Psoas muscle (tissue), 8 donors: Measurements from ENCODE around the gene RBMS3. TPM values are rescaled to one million over a fixed set of nuclear protein-coding genes. Genes with fewer than 3 reads are reported as not detected.
"Not testable (repeated sequence)": the region's sequence is repeated elsewhere in the genome, so short reads cannot be mapped to it uniquely, and the experiment has no call there.

Experiments used
- ATAC-seq, 4 donors: fragments of 200-7000 bp; cut with Tn5 transposase; one replicate each; pipeline ENCODE4 v1.9.1; 2020; ENCODE audit warnings: moderate library complexity in 3 of 4, mild to moderate bottlenecking in 2 of 4
- DNase-seq, 2 donors: peaks; one replicate each; pipeline ENCODE4 v3.0.0-alpha.2; 2020
- H3K27ac ChIP-seq: fragments of 200-600 bp; one replicate; pipeline ENCODE4 v1.8.0; 2022
- H3K27me3 ChIP-seq, 3 donors: fragments of 200-600 bp in 1 of 3; one replicate each; pipeline versions ENCODE4 v1.6.1 to v1.8.0; 2013 to 2022; ENCODE audit warnings: low read length in 2 of 3, mild to moderate bottlenecking in 2 of 3, moderate library complexity in 1 of 3; ENCODE audit not compliant: insufficient read depth in 3 of 3
- H3K36me3 ChIP-seq, 2 donors: fragments of 200-600 bp in 1 of 2; one replicate each; pipeline versions ENCODE4 v1.6.1 to v1.8.0; 2013 to 2022; ENCODE audit warnings: low read depth in 1 of 2, mild to moderate bottlenecking in 1 of 2, moderate library complexity in 1 of 2; ENCODE audit not compliant: insufficient read depth in 1 of 2
- H3K4me1 ChIP-seq: fragments of 200-600 bp; one replicate; pipeline ENCODE4 v1.8.0; 2022
- H3K4me3 ChIP-seq: fragments of 200-600 bp; one replicate; pipeline ENCODE4 v1.8.0; 2022; ENCODE audit warnings: mild to moderate bottlenecking
- H3K9me3 ChIP-seq: fragments of 200-600 bp; one replicate; pipeline ENCODE4 v1.8.0; 2022
- CTCF ChIP-seq: fragments of 200-600 bp; IDR thresholded peaks from one replicate; pipeline ENCODE4 v1.8.0; 2022; ENCODE audit warnings: antibody characterized with exemption
- WGBS, 3 donors: extraction: QIAGEN DNeasy Blood & Tissue Kit; methylation state at CpG; one replicate each; pipeline versions ENCODE4 v1.1.6 to v1.1.7; 2013; 5-methylcytosine and 5-hydroxymethylcytosine counted together
- intact Hi-C, 2 donors: fragments of 100-400 bp; cut with DNase I; formaldehyde crosslinking; loops; one replicate each; pipeline versions ENCODE4 v1.11.0 to v1.14.2; 2022
- polyA plus RNA-seq, 3 donors: library from polyadenylated mRNA; stranded (reverse); fragments of 200-250 nt; gene quantifications; one replicate each; pipeline ENCODE4 v1.2.3, GENCODE V29; 2013
- total RNA-seq, 4 donors: library from RNA; stranded (reverse); fragmentation: NEBNext Ultra II Directional in 2 of 4; extraction: Animal tissue kit (Norgen Biotek cat#: 25700) in 2 of 4; gene quantifications; one replicate each; pipeline versions ENCODE4 v1.2.1 to v1.2.4, GENCODE V29; 2021 to 2023
- donor health status: healthy with polysubstance abuse.
- donor health status: DM: no; HTN: no; CAD: no; lungs with moderate emphysema.
- donor health status: Bipolar disorder and iron deficiency.
- donor health status: healthy.
- donor health status: DM: yes; HTN: yes; CAD: no.
- donor health status: DM: no; HTN: no; CAD: no.
- donor health status: DM: no; HTN: no; CAD: no.
- donor health status: DM: yes; HTN: yes; CAD: no.

Gene RBMS3
- total and polyA plus RNA-seq, 7 donors, result 3.8 to 34.5 (median 23.5) TPM

- H3K4me1 ChIP-seq, result peaks cover 24% of the 10 kb centered on the region
Measured at GRCh38 chr3:29385046-29385830, 104.4 kb downstream of the RBMS3 start.

GRCh38 chr3:29389362-29389761 is 108.5 kb downstream of the RBMS3 start:
- TF ChIP-seq CTCF, result no peak
- peaks cover 9% of the 10 kb centered on the region for H3K9me3 ChIP-seq
- H3K4me3 ChIP-seq, result no peak overlapping the region
- no peaks in the 10 kb centered on the region for H3K36me3 ChIP-seq
- ATAC-seq, result no peak
- H3K4me1 ChIP-seq, result peaks cover 16% of the 10 kb centered on the region
- WGBS, 3 donors, result 86 to 95% (median 91%) methylated on average over 2 of the region's 2 CpGs
- no peak for DNase-seq
- intact Hi-C loops, result no loop called here
- no peak overlapping the region for H3K27ac ChIP-seq
- no peaks in the 10 kb centered on the region for H3K27me3 ChIP-seq

More at GRCh38 chr3:29385046-29385830, 104.4 kb downstream of the RBMS3 start:
- DNase-seq, result no peak
- peak; percentile 31 to 56 (median 42) for ATAC-seq
- Histone ChIP-seq H3K27me3 (no peaks in the 10 kb centered on the region), H3K9me3 (no peaks in the 10 kb centered on the region), H3K36me3 (no peaks in the 10 kb centered on the region), H3K4me3 (no peak overlapping the region), H3K27ac (peak overlapping the region; percentile 61)
- WGBS, 3 donors, result 64 to 85% (median 67%) methylated on average over 5 of the region's 5 CpGs
- TF ChIP-seq CTCF, result no peak
- intact Hi-C loops, result no loop called here

GRCh38 chr3:29392625-29393388 is 111.9 kb downstream of the RBMS3 start:
- ATAC-seq (peak in 3 of 4 donors; percentile 69 to 74 (median 70)), DNase-seq (no peak)
- intact Hi-C loops, result no loop called here
- no peak for TF ChIP-seq CTCF
- Histone ChIP-seq H3K4me3 (no peak overlapping the region), H3K9me3 (peaks cover 11% of the 10 kb centered on the region), H3K27ac (no peak overlapping the region), H3K36me3 (no peaks in the 10 kb centered on the region), H3K27me3 (no peaks in the 10 kb centered on the region), H3K4me1 (peaks cover 12% of the 10 kb centered on the region)

- H3K4me3 ChIP-seq, H3K27ac ChIP-seq, DNase-seq, H3K27me3 ChIP-seq, ATAC-seq, intact Hi-C loops, H3K36me3 ChIP-seq: not testable (repeated sequence)
- WGBS, 3 donors, result 73 to 88% (median 83%) methylated on average over 4 of the region's 4 CpGs
- Histone ChIP-seq H3K9me3 (peaks cover 11% of the 10 kb centered on the region), H3K4me1 (peaks cover 12% of the 10 kb centered on the region)
Measured at GRCh38 chr3:29393946-29394345, 113.1 kb downstream of the RBMS3 start.

GRCh38 chr3:29397406-29397805 is 116.5 kb downstream of the RBMS3 start:
- DNase-seq (no peak), ATAC-seq (no peak)
- H3K4me3 ChIP-seq, result no peak overlapping the region
- peaks cover 11% of the 10 kb centered on the region for H3K4me1 ChIP-seq
- 96 to 100% (median 98%) methylated on average over 3 of the region's 3 CpGs for WGBS, 3 donors
- intact Hi-C loops, result no loop called here
- no peaks in the 10 kb centered on the region for H3K27me3 ChIP-seq
- TF ChIP-seq CTCF, result no peak
- H3K27ac ChIP-seq, result no peak overlapping the region
- peaks cover 11% of the 10 kb centered on the region for H3K9me3 ChIP-seq
- no peaks in the 10 kb centered on the region for H3K36me3 ChIP-seq
